Stimulated activated CD8-positive, alpha-beta memory T cell treated with anti-CD3 and anti-CD28 coated beads, Interleukin-4, amount 100 ng/mL, for 24 hours (primary cell): Measurements from ENCODE around the gene CCDC92.

Experiments
- DNase-seq: peaks from one replicate; pipeline ENCODE4 v3.0.0-alpha.2; 2020; ENCODE audit warnings: low read depth

CCDC92 gene

DNA sequence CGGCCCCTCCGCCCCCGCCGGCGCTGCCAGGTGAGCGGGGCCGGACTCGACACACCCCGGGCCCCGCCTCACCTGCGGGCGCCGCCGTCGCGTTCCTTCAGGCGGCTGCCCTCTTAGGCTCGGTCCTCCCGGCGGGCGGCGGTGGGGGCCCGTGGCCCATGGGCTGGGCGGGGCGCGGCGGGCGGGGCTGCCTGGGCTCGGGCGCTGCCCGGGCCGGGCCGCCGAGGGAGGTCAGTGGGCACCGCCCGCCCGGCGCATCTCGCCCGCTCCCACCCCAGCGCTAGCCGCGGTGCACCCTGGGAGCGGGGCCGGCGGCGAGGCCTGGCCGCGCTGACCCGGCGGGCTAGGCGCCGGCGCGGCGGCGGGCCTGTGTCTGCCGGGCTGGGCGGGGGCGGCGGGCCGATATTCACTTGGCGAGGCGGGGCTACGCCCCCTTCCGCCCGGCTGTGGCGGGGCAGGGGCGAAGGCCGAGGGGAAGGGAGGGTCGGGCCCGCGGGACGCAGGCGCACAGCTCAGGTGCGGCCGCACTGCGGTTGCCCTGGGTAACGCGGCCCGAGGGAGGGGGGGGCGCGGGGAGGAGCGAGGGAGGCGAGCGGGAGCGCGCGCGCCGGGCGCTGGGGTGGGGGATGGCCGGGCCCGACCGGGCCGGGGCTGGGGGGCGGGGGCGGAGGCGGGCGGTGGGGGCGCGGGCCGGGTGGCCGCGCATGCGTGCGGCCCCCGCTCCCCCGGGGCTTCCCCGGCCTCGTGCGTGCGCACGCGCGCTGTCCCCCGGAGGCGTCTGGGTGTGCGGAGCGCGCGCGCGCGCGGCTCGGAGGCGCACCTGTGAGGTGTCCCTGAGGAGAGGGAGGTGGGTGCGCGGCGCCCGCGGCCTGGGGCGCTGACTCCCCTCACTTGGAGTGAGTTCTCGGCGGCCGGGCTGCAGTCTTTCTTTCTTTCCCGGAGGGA lies at the start of gene CCDC92, which contains the start of gene ZNF664:
Gene CCDC92 (minus strand): TSS at position 375 of the 945 bp plus-strand sequence. CDS start 28,526 bp downstream, outside the sequence.
Gene ZNF664 (plus strand): TSS at position 759 of the 945 bp plus-strand sequence. CDS start 38,930 bp downstream, outside the sequence.
- DNase-seq: peak; percentile 93

DNA sequence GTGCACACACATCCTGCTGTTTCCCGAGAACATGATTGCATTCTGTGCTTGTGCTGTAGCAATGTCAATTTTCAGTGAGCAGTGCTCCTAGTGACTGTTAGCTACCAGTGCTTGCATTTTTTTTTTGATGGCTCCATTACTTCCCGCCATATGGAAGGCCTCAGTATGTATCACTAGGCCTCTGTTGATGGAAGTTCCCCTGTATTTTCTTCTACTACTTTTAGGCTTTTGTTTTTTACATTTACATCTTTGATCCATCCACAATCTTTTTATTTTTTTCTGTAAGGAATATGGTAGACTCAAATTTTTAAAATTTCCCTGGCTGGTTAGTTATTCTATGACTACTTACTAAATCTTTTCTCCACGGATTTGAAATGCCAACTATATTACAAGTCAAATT lies 49.5 kb upstream of the CCDC92 start:
- no peak for DNase-seq

DNA sequence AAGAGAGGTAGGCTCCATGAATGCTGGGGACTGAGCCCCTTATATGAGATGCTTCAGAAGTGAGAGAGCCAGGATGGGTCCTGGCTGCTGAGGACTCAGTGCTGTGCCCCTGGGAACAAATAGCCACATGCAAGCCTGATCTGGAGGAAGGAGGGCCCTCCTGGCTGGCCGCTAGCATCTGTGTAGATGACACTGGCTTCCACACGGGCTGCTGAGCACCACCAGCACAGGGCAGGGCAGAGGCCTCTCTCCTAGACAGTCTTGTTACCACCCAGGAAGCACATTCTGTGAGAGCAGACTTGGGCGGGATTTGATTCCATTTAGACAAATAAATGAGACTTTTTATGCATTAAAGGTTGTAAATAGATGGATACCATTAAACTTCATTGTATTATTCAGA lies 48.4 kb upstream of the CCDC92 start:
- no peak for DNase-seq

DNA sequence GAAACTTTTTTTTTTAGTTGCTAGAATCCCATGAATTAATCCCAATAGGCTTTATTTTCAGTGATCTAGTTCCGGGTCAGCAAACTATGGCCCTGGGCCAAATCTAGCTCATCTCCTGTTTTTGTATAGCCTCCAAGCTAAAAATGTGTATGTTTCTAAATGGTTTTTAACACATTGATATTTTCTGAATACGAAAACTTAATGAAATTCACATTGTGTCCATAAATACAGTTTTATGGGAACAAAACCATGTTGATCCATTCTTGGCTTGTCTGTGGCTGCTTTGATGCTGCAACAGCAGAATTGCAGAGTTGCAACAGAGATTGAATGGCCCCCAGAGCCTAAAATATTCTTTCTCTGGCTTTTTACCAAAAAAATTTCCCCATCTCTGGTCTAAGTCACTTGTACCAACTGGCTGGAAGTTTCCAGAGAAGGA lies 47.9 kb upstream of the CCDC92 start:
- no peak for DNase-seq

DNA sequence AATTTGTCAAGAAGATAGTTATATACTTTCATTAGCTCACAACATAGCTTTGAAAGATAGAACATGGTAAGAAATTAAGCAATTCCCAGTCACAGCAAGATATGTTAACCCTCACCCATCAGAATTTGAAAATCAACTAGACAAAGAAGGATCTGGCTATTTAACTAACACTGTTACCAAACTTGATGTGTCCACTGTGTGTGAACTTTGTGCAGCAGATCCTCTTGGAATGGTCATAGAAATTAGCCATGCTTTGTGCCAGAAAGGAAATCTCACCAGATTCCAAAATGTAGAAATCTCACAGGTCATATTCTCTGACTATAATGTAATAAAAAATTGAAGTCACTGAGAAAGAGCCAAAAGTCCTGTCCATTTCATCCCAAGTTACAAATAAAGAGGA lies 46.5 kb upstream of the CCDC92 start:
- no peak for DNase-seq

DNA sequence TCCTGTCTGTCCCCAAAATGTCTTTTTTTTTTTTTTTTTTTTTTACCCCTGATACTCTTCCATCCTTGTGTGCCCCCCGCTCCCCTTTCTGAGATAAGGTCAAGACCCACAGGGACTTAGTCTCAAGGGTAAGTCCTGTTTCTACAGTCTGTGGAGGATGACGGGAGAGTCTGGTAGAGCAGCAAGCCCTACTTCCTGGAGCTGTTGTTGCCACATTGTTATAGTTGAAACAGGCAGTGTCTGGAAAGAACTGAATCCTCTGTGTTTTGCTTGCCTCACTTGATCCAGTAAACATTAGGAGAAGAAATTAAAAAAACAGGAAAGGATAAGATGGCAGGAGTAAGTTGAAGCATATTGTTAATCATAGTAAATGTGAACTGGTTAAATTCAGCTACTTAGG lies 45.9 kb upstream of the CCDC92 start:
- no peak for DNase-seq

DNA sequence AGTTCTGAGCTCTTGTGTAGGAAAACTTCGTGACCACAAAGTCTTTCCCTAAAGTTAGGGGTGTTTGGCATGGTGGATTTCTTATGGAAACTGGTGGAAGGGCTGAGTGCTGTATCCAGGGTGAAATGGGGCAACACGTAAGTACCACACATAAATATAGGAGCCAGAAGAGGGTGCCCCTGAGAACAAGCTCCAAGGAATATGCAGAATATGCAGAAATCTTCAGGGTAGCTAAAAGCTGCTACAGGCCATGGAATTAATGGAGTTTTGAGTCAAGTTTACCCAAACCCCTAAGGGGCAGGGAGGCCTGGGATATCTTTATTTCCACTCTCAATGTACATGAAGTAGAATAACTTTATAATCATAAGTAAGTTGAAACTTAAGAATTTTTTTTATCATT lies 44.4 kb upstream of the CCDC92 start:
- no peak for DNase-seq

- DNase-seq: no peak
These were observed 43.1 kb upstream of the CCDC92 start for GRCh38 chr12:124015494-124016461.

- DNase-seq: no peak
These were observed 40.4 kb upstream of the CCDC92 start for GRCh38 chr12:124013073-124013472.

DNA sequence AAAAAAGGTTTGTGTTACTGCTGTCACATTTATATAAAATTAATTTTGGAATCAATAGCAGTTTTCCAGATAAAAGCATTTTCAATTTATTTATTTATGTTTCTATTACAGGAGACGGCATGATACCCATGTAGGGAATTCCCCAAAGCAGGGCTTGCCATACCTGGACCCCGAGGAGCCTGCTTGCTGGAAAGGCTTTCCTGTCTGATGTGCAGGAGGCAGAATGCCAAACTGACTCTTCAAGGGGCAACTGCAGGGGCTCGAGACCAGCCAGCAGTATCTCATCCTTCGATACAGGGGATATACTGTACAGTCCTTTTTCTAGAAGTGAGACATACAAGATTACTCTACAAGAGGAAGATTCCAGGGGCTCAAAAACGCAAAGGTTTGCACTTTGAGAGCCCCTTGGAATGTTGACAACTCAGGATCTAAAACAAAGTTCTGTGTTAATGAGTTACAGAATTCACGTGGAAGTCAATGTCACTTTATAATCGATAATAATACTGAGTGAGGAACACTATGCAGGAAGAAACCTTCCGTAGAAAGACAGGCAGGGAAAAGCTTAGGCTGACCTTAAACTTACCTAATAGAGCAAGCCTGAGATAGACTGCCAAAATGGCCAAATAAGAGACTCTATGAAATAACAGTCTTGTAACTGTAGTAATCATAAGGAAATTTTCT lies 38.9 kb upstream of the CCDC92 start:
- no peak for DNase-seq

DNA sequence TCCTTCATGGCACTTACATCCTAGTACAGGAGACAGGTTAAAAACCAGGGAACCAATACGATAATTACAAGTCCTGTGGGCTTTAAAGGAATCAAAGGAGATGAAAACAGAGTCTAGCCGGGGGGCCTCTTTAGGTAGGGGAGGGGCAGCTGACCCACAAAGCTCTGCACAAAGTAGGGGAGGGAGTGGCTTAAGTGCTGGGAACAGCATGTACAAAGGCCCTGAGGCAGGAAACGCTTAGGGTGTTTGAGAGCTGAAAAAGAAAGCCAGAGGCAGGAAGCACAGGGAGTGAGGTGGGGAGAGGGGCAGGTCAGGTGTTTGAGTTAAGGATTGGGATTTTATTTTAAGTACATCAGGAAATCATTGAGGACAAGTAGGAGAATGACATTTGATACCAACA lies 38.1 kb upstream of the CCDC92 start:
- no peak for DNase-seq

DNA sequence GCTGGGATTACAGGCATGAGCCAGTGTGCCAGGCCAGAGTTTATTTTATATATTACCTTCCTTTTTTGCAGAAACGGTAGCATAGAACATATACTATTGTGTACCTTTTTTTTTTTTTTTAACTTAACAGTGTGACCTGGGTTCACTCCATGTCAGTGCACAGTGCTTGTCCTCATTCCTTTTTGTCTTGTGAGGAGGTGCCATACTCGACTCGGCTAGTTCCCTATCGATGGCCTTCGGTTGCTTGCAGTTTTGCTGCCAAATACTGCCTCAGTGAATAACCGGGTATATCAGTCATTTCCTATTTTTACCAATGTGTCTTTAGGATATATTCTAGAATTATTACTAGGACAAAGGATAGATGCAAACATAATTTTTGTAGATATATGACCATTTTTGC lies 37.1 kb upstream of the CCDC92 start:
- no peak for DNase-seq

DNA sequence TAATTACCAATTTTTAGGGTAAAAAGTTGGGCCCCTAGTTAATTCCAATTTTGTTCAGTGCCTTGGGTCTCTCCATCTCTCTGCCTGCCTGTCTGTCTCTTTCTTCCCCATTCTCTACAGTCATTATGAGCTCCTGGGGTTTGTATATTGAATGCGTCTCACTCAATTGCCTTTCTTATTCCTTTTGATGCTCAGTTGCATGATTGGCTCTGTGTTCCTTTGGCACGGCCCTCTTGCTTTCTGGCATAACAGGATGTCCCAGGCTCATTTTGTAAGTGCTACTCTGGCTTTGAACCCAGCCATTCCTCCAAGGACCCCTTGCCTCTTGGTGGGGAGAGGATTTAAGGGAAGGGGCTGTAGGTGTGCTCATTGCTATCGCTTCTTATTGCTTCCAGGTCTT lies 36.0 kb upstream of the CCDC92 start:
- DNase-seq: no peak

DNA sequence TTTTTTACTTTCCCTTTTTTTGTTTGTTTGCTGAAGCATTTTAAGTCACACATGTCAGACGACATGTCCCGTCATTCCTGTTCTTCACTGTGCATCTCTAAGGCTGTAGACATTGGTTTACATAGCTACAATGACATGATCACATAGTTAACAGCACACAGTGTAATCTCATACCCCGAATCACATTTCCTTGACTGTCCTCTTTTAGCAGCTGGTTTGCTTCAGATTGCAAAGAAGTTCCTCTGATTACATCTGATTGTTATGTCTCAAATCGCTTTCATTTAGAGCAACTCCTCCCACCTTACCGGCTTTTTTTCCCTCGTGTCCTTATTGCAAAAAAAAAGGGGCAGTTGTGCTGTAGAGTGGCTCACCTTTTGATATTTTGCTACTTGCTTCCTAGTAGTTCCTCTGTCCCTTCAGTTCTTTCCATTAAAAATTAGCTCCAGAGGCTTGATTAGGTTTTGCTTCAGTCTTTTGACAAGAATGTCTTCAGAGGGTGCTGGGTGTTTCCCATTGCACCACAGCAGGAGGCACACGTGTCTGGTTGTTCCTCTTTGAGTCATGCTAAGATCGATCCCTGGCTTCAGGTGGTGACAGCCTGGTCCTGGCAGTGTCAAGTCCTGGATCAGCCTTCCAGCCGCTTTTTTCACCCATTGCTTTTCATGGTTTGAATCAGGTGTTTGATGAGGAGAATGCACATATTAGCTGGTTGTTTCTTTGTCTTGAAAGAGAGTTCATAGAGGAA lies 35.4 kb upstream of the CCDC92 start:
- DNase-seq: no peak

DNA sequence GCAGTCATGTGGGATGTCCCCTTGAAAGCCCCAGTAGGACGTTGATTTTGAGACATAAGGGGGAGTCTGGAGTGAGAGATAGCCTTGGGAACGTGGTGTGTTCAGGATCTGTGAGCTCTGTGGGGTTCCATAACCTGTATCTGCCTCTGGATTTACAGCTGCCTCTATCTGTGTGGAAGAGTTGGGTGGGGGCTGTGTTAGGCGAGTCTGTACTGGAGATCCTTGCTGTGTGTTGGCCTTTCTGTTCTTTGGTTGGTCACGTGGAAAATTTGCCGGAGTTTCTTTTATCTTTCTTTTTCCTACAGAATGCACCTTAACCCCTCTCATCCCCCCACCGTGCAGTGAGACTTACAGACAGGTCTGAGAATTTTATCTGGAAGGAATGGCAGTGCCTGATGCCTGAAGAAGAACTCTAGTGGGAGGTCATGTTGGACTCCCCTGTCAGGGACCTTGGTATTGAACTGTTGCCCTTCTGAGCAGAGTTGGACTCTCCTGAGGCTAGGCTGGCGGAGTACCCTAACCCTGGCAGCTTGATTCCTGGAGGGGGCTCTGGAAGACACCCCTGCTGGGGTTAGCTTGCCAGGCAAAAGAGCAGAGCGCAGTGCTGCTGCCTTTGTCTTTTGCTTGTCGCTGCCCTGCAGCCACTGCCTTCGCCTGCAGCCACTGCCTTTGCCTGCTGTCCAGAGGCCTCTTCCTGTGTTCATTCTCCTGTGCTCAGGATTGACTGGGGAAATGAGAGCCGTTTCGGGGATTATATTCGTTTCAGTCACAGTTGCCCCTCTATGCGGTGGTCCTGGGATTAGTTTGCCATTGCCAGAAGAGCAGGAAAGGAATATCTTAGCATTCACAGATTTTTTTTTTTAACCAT lies 34.4 kb upstream of the CCDC92 start:
- DNase-seq: no peak

DNA sequence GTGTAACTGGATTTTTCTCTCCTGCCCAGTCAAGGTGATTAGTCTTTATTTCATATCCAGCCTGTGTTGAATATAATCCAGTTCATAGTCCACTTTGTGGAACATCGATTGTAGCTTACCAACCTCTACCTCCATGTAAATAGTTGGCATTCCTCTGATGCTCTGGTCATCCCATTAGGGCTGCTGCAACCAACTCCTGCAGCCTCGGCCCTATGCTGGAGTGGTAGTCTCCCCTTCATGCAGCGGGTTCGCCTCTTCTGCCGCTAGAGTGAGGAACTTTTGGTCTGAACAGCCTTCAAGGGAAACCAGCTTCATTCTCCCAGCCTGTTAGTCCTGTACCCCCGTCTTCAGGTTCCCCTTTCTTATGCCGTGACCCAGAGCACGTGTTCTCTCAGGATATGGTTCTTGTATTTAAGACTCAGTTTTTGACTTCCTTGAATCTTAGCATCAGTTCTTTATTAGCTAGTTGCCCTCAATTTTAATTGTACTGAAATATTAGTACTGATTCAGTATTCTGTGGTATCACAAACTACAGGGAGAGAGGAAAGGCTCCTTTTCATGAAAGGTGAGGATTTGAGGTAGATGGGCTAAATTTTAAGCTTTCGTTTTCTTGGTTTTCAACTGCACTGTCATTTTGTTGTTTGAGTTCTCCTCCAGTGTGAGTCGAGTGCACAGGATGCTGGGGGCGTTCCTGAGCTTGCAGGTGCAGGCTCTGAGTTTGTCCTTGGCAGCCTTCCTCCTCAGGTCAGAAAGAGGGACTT lies 33.6 kb upstream of the CCDC92 start:
- no peak for DNase-seq

DNA sequence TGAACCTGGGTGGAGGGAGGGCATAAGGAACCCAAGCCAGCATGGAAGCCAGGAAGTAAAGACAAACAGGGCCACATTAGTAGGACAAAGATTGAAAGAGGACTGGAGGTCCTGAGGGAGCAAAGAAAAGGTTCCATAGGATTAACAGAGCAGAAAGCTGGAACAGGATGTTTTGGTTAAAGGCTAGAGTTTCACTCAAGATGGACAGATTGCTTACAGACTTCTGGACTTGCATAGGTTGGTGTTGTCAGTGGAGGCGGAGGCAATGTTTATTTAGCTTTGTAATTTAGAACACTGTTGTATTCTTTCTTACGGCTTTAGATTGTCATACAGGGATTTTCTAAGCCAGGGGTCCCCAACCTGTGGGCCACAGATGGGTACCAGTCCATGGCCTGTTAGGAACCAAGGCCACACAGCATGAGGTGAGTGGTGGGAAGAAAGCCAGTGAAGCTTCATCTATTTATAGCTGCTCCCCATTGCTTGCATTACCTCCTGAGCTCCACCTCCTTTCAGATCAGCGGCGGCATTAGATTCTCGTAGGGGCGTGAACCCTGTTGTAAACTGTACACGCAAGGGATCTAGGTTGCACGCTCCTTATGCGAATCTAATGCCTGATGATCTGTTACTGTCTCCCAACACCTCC lies 31.7 kb upstream of the CCDC92 start:
- no peak for DNase-seq

DNA sequence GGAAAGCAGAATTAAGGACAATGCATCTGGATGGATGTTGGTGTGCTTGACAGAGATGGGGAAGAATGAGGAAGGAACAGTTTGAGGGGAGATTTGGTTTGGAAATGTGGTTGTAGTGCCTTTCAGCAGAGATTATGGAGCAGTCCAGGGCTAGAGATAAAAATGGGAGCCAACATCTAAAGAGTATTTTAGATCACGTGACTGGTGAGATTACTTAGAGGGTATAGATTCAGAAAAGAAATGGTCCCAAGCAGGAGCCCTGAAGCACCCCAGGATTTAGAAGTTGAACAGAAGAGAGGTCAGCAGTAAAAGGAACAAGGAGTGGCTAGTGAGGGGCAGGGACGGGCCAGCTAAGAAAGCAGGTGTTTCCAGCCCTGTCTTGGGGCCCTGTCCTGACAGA lies 30.0 kb upstream of the CCDC92 start:
- no peak for DNase-seq
